Keratinocyte (primary cell): ENCODE results near the gene VAC14. TPM values are rescaled to one million over a fixed set of nuclear protein-coding genes. Genes with fewer than 3 reads are reported as not detected.
A peak's percentile ranks its signal among the peaks of the same experiment; 100 is the strongest.

ENCODE experiments used
- DNase-seq: peaks from one replicate; pipeline ENCODE4 v3.0.0-alpha.2; 2011; ENCODE audit warnings: low read depth, missing footprints, low spot score
- FAIRE-seq: peaks from 2 replicates; lab custom pipeline; 2011; peaks lifted over from hg19 to GRCh38; lab: Jason Lieb, UNC
- H2AFZ ChIP-seq: 2 replicates; pipeline ENCODE4 v1.6.0; 2012; ENCODE audit warnings: low read length, control low read depth, inconsistent platforms; ENCODE audit not compliant: control insufficient read depth
- H3K27ac ChIP-seq: 2 replicates; pipeline ENCODE4 v1.5.1; 2011; ENCODE audit warnings: low read length; ENCODE audit not compliant: control insufficient read depth, insufficient read depth
- H3K27me3 ChIP-seq: 3 replicates; pipeline ENCODE4 v1.6.0; 2011; ENCODE audit warnings: low read length; ENCODE audit not compliant: control insufficient read depth, insufficient read depth; ENCODE audit errors: extremely low read depth
- H3K36me3 ChIP-seq, 2 experiments: 2 replicates in 1 of 2; 3 replicates in 1 of 2; pipeline ENCODE4 v1.5.1; 2011; ENCODE audit warnings: low read length in 2 of 2, mild to moderate bottlenecking in 1 of 2; ENCODE audit not compliant: control insufficient read depth in 2 of 2, insufficient read depth in 2 of 2; ENCODE audit errors: extremely low read depth in 1 of 2
- H3K4me1 ChIP-seq: 3 replicates; pipeline ENCODE4 v1.5.1; 2011; ENCODE audit warnings: low read length; ENCODE audit not compliant: control insufficient read depth, insufficient read depth; ENCODE audit errors: extremely low read depth
- H3K4me2 ChIP-seq: 3 replicates; pipeline ENCODE4 v1.6.0; 2011; ENCODE audit warnings: low read depth, low read length; ENCODE audit not compliant: control insufficient read depth, insufficient read depth; ENCODE audit errors: extremely low read depth
- H3K4me3 ChIP-seq, 3 experiments: fragments of 200-600 bp in 1 of 3; sonication (generic) in 1 of 3; 2 replicates in 2 of 3; 3 replicates in 1 of 3; pipeline ENCODE4 v1.5.1; 2011 to 2016; ENCODE audit warnings: low read length in 3 of 3, mild to moderate bottlenecking in 3 of 3, control low read depth in 2 of 3, inconsistent platforms in 1 of 3, low read depth in 1 of 3, mixed read lengths in 1 of 3, mixed run types in 1 of 3, moderate library complexity in 1 of 3; ENCODE audit not compliant: control insufficient read depth in 2 of 3, insufficient read depth in 2 of 3; ENCODE audit errors: extremely low read depth in 1 of 3
- H3K79me2 ChIP-seq: 2 replicates; pipeline ENCODE4 v1.6.0; 2012; ENCODE audit warnings: low read length; ENCODE audit not compliant: control insufficient read depth, insufficient read depth
- H3K9ac ChIP-seq: 3 replicates; pipeline ENCODE4 v1.6.0; 2011; ENCODE audit warnings: low read length; ENCODE audit not compliant: control insufficient read depth, insufficient read depth; ENCODE audit errors: extremely low read depth
- H3K9me1 ChIP-seq: 3 replicates; pipeline ENCODE4 v1.6.0; 2011; ENCODE audit warnings: low read length; ENCODE audit not compliant: control insufficient read depth, insufficient read depth; ENCODE audit errors: extremely low read depth
- H3K9me3 ChIP-seq: 2 replicates; pipeline ENCODE4 v1.5.1; 2012; ENCODE audit warnings: low read depth, low read length; ENCODE audit not compliant: control insufficient read depth
- H4K20me1 ChIP-seq: 3 replicates; pipeline ENCODE4 v1.6.0; 2011; ENCODE audit warnings: low read length; ENCODE audit not compliant: control insufficient read depth, insufficient read depth; ENCODE audit errors: extremely low read depth
- CTCF ChIP-seq, 3 experiments: IDR thresholded peaks in 1 of 3; conservative IDR thresholded peaks in 1 of 3; optimal IDR thresholded peaks in 1 of 3; 2 replicates in 2 of 3; 3 replicates in 1 of 3; pipeline versions ENCODE3 to v1.5.1; 2011; ENCODE audit warnings: low read length in 3 of 3, mild to moderate bottlenecking in 3 of 3, moderate library complexity in 2 of 3, control low read depth in 1 of 3, inconsistent platforms in 1 of 3; ENCODE audit not compliant: insufficient read depth in 2 of 3; ENCODE audit errors: extremely low read depth in 1 of 3
- EZH2 ChIP-seq: IDR thresholded peaks from one replicate; pipeline ENCODE4 v1.6.1; 2012; ENCODE audit warnings: inconsistent platforms, mild to moderate bottlenecking, low read length, moderate library complexity
- dilution Hi-C: fragments of 300-500 bp; cut with MboI; formaldehyde crosslinking; loops from one replicate; pipeline ENCODE4 v1.7.0; 2020; ENCODE audit warnings: low sequenced_read_pairs; ENCODE audit not compliant: extremely low pct_ligation_motif_present
- polyA plus RNA-seq, 5 experiments: library from polyadenylated mRNA; depleted of rRNA in 3 of 5; stranded (reverse) in 3 of 5; stranded (forward) in 1 of 5; unstranded in 1 of 5; fragments of >200 nt; gene quantifications; 1 replicate in 1 of 5; 2 replicates in 3 of 5; 3 replicates in 1 of 5; pipeline versions ENCODE4 v1.2.1 to v1.2.3, GENCODE V29; 2011 to 2012; ENCODE audit warnings: missing spikeins in 2 of 5, low read depth in 1 of 5, low replicate concordance in 1 of 5

The VAC14 gene
- polyA plus RNA-seq, 1 donor (not counting 4 experiments of a cell fraction or from before 2014, with no cell fraction given) = 15.9 TPM

GRCh38 chr16:70764632-70765031, 36.3 kb downstream of the VAC14 start:
- dilution Hi-C loops = no loop called here
- Histone ChIP-seq H3K27ac (no peak overlapping the region), H3K4me1 (peaks cover 38% of the 10 kb centered on the region), H3K9ac (no peak overlapping the region), H3K79me2 (no peaks in the 10 kb centered on the region), H4K20me1 (no peaks in the 10 kb centered on the region), H3K4me2 (no peak overlapping the region), H3K9me3 (no peaks in the 10 kb centered on the region), H3K9me1 (peaks cover 3% of the 10 kb centered on the region), H3K4me3 (no peak overlapping the region), H3K36me3 (peaks cover 11 to 13% of the 10 kb centered on the region in 2 experiments), H3K27me3 (no peaks in the 10 kb centered on the region), H2AFZ (no peak overlapping the region)
- no peak for DNase-seq
- no peak for TF ChIP-seq EZH2
- TF ChIP-seq CTCF (optimal IDR thresholded peaks at IDR 0.05 in 1 of 3, IDR thresholded peaks at IDR 0.05 in 1 of 3, conservative IDR thresholded peaks at IDR 0.05 in 1 of 3; ENCODE audit: extremely low read depth in 1 of 3, insufficient read depth in 2 of 3, low read length in 3 of 3) = no peak
- no peak for FAIRE-seq

- Histone ChIP-seq H3K4me2 (peak overlapping the region; percentile 77), H3K9me1 (no peaks in the 10 kb centered on the region), H3K4me3 (peak overlapping the region in 1 of 3 experiments; percentile 30), H3K27ac (peak overlapping the region; percentile 59), H3K36me3 (peaks cover 16 to 30% of the 10 kb centered on the region in 2 experiments), H3K4me1 (peaks cover 34% of the 10 kb centered on the region), H3K9ac (no peak overlapping the region), H3K27me3 (no peaks in the 10 kb centered on the region), H4K20me1 (no peaks in the 10 kb centered on the region), H3K9me3 (no peaks in the 10 kb centered on the region), H3K79me2 (no peaks in the 10 kb centered on the region), H2AFZ (no peak overlapping the region)
- TF ChIP-seq EZH2 (no peak), CTCF (optimal IDR thresholded peaks at IDR 0.05 in 1 of 3, IDR thresholded peaks at IDR 0.05 in 1 of 3, conservative IDR thresholded peaks at IDR 0.05 in 1 of 3; ENCODE audit: extremely low read depth in 1 of 3, insufficient read depth in 2 of 3, low read length in 3 of 3) (no peak)
- dilution Hi-C loops = no loop called here
- FAIRE-seq (peak; percentile 56), DNase-seq (no peak)
These were observed 40.7 kb downstream of the VAC14 start for GRCh38 chr16:70760221-70760620.
